AML-193 (cell line): ENCODE measurements around the gene FYN.
A peak's percentile ranks its signal among the peaks of the same experiment; 100 is the strongest.

Source experiments
- DNase-seq, 2 experiments: peaks; one replicate each; lab custom pipeline; 2025; lab: John Stamatoyannopoulos, UW

The FYN gene

DNA sequence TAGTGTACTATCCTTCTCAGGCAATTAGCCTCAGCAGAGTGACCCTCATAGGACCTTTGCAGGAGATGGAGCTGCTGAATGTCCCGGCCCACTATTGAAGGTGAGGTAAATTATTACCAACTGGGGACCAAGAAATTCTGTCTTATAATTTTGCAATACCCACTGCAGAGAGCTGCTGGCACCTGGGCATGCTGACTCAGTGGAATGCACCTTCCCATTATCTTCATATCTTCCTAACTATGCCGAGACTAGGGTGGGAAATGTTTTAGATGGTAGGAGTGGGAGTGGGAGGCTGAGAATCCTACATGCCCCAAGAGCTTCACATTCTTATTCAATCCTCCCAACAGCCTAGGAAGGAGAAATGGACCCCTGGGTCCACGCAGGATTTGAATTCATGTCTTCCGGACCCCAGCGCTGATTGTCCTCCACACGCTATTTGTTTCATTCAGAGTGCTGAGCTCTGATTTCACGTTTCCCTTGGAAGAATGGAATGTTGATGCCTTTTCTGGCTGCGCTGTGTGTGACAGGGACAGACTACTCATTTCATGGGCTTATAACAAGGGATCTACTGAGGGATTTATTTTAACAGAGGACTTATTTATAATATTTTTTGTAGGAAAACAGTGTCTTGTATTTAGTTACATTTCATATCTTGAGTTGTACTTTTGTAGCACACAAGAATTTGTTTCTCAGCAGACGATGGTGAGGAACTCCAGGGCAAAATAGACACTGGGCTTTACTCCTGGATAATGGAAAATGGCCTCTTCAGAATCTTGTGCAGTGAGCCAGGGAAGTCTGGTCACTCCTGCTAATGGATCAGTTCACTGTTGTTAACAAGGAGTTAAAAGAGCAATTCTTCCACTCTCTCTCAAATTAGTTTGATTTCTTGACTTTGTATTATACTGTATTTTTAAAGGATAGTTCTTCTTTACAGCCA lies 66.4 kb downstream of the FYN start:
- DNase-seq: no peak

DNA sequence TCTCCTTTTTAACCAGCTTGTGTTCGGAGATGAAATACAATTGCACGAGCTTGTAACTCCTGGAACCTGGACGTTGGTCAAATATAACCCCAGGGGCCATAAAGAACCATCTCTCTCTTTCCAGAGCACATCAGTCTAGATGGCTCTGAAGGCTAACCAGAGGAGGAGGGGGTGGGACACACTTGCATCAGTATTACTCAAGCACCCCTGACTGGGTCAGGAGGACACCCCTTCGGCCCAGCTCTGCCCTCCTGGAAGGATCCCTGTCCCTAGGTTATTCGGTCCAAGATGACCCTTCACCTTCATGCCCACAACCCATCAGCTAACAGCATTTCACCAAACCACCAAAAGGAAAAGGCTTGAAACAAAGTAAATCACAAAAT lies 67.1 kb downstream of the FYN start:
- no peak for DNase-seq

DNA sequence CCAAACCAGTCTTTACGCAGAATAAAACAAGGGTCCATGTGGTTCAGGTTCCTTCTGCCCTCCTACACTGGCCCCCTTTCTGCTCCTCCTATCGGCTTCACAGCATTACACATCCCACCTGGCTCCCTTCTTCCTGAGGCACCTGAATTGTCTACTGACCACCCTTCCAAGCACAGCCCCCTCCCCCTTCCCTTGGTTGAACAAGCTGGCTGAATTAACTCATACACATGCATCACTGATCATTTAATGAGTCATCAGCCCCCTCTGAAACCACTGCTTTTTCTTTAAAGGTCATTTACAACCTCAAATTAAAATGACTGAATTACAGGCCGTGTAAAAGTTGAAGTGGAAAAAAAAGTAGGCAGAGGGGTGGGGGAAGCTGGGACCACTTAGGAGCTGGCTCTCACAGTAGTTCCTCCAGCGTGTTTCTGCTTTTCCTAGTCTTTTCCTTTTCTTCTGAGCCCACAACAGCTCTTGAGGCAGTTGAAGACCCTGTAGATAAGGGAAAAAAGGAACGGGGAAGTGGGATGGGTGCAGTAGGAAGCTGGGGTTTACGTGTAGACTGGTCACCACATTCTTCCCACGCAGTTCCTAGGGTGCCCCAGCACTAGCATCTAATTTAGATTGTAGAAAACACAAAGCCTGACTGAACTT lies 67.6 kb downstream of the FYN start:
- DNase-seq: no peak

DNA sequence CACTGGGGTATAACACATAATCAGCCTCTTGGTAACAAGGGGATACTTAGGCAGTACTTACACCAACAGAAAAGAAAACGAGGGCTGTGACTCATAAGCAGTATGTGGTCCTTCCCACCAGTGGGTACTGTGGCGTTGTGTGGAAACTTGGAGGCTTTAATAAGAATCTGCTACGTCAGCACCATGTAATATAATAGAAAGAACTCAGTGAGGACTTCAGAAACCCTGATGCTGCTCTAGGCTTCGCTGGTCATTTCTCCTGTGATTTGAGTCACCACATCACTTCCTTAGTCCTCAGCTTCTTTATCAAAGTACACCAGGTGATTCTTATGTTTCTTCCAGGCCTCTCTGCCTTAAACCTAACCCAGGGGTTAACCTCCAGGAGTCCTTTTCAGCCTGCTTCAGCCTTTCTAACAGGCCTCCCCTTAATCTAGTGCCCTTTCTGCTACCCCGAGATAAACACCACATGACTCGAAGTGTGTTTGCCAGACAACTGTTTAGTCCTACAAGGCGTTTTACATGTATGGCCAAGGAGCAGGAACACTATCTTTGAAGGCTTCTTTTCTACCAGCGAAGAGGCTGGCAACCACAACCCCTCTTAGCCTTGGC lies 68.5 kb downstream of the FYN start:
- DNase-seq: no peak

DNA sequence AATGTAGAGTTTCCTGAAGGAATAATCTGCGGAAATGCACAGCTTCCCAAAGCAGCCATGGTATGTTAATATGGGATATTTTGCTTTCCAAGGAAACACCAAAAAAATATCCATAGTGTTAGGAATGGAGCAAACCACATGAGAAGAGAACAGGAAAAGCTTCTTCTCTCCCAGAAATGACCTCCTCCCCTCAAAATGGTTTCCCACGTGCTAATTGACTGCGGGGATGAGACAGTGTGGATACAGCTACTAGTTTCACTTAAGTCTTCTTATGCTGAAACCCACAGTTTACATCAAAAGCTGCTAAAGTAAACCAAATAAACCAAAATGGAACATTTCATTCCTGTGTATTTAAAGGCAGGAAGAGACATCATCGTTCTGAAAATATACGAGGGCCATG lies 69.4 kb downstream of the FYN start:
- DNase-seq: no peak

- DNase-seq: no peak
Measured at GRCh38 chr6:111803371-111803770, 69.9 kb downstream of the FYN start.

GRCh38 chr6:111802720-111803330 lies 70.4 kb downstream of the FYN start:
- DNase-seq: no peak

DNA sequence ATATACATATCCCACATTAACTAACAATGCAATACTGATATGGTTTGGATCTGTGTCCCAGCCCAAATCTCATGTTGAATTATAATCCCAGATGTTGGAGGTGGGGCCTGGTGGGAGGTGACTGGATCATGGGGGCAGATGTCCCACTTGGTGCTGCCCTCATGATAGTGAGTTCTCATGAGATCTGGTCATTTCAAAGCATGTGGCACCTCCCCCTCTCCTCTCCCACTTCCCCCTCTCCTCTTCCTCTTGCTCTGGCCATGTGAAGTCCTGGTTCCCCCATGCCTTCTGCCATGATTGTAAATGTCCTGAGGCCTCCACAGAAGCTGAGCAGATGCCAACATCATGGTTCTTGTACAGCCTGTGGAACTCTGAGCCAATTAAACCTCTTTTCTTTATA lies 71.2 kb downstream of the FYN start:
- no peak for DNase-seq

DNA sequence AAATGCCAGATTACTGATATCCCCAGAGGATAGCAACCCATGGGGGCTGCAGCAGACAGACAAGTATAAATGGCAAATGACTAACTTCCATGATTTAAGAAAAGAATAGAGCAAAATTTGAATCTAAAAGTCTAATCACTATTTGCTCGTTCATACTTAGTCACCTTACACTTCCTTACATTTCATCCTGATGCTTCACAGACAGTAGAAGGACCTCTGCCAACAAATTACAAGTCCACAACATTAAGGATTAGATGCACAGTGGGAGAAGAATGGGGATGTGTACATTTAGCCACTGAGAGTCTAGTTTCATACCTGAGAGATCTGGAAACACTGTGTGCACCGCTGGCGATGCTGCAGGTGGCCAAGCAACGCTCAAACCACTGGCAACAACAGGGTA lies 72.4 kb downstream of the FYN start:
- DNase-seq: no peak

- no peak for DNase-seq
Measured at GRCh38 chr6:111800259-111800765, 72.9 kb downstream of the FYN start.

DNA sequence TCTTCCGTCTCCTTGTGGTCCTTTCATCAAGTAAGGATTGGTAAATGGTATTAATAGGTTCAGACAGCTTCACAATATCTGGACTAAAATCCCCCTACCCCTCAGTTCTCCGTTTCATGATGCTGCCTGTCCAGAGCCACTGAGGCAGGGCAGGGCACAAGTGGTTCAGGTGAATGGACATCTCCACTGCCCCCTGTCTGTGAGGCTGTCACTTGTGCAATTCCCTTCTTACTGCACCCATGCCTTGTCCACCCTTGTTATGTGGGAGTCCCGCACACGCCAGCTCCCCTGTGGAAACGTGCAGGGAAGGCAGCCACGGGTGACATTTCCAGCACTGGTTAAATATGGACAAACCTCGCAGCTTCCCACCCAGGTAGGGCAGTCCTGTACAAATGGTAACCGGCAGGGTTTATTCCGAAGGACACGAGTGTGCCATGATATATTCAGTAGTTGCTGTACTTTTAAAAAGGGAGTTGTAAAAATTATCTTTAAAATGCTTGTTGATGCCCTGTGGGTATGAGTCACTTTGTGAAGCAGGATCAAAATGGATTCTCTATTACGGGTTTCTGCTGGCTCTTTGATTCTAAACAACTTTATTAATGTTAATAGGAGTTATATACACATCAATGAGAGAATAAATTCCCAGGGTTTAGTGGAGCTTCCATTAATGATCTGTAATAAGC lies 73.5 kb downstream of the FYN start:
- no peak for DNase-seq

- no peak for DNase-seq
Measured at GRCh38 chr6:111798281-111798725, 74.9 kb downstream of the FYN start.

DNA sequence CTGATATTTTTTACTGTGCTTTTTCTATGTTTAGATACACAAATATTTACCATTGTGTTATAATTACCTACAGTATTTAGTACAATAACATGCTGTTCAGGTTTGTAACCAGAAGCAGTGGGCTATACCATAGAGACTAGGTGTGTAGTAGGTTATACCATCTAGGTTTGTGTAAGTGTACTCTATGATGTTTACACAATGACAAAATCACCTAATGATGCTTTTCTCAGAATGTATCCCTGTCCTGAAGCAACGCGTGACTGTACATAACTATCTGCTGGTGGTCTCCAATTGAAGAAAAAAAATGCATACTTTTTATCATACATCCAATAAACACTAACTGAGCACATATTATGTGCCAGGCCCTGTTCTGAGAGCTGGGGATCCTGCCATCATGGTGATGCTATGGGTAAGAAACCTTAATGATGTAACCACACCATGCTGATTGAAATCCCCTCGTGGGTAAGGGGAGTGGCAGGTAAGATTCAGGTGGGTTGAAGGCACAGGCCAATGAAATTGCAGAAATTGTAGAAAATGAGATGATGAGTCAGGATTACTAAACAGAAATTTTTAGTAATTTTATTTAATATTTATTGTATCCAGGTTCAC lies 76.8 kb downstream of the FYN start:
- no peak for DNase-seq

GRCh38 chr6:111795558-111795957 lies 77.7 kb downstream of the FYN start:
- DNase-seq: no peak

GRCh38 chr6:111794727-111795452 lies 78.4 kb downstream of the FYN start:
- DNase-seq: no peak

- no peak for DNase-seq
Measured at GRCh38 chr6:111794300-111794699, 79.0 kb downstream of the FYN start.

DNA sequence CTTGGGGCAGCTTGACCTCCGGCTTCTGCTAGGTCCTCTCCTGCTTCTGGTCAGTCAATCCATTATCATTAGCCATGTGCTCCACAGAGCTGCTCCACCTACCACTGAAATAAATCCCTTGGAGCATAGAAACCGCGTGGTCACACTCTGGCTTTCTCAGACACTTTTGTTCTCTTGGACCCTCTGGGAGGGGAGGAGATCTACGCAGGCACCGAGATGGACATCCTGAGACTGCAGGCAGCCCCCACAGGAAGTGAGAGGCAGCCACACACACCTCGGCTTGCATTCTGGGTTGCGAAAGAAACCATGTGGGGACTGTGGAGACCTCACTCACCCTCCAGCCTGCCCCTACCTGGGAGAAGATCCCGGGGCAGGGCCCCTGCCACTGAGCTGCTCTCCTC lies 79.5 kb downstream of the FYN start:
- DNase-seq: peak; percentile 5 to 40

GRCh38 chr6:111792914-111793700 lies 80.1 kb downstream of the FYN start:
- DNase-seq: no peak

GRCh38 chr6:111792241-111792640 lies 81.0 kb downstream of the FYN start:
- DNase-seq: no peak

- DNase-seq: no peak
Measured at GRCh38 chr6:111791415-111791814, 81.8 kb downstream of the FYN start.
